SK-N-SH treated with all-trans-retinoic acid at 6 μM for 48 hours (cell line): ENCODE measurements around the gene BCL3.
A peak's percentile ranks its signal among the peaks of the same experiment; 100 is the strongest.

Experiments used
- ATAC-seq: fragments of 200-7000 bp; cut with Tn5 transposase; 3 replicates; pipeline ENCODE4 v1.9.1; 2020; ENCODE audit warnings: mild to moderate bottlenecking, moderate library complexity
- ARNTL ChIP-seq: fragments of 450-650 bp; formaldehyde crosslinking; IDR thresholded peaks from 2 replicates; pipeline ENCODE4 v1.5.0; 2020; ENCODE audit warnings: low read depth, mild to moderate bottlenecking, moderate library complexity, borderline replicate concordance
- CSDC2 ChIP-seq: fragments of 250-450 bp; sonication (Bioruptor Pico); IDR thresholded peaks from 2 replicates; pipeline ENCODE4 v1.5.0; 2020; ENCODE audit warnings: mild to moderate bottlenecking, moderate library complexity
- ESRRG ChIP-seq: fragments of 250-450 bp; sonication (Bioruptor Pico); IDR thresholded peaks from 2 replicates; pipeline ENCODE4 v1.6.1; 2021; ENCODE audit warnings: mild to moderate bottlenecking
- GLIS3 ChIP-seq: fragments of 250-450 bp; sonication (Bioruptor Pico); IDR thresholded peaks from 2 replicates; pipeline ENCODE4 v1.5.0; 2020; ENCODE audit warnings: mild to moderate bottlenecking, moderate library complexity
- ISL1 ChIP-seq: fragments of 250-450 bp; sonication (Bioruptor Pico); IDR thresholded peaks from 2 replicates; pipeline ENCODE4 v2.1.2; 2022; ENCODE audit warnings: mild to moderate bottlenecking, moderate library complexity
- OSR1 ChIP-seq: fragments of 250-450 bp; sonication (Bioruptor Pico); IDR thresholded peaks from 2 replicates; pipeline ENCODE4 v1.8.0; 2022; ENCODE audit warnings: moderate library complexity, mild to moderate bottlenecking, inconsistent platforms
- PPARA ChIP-seq: fragments of 250-450 bp; sonication (Bioruptor Pico); IDR thresholded peaks from 2 replicates; pipeline ENCODE4 v1.5.0; 2020; ENCODE audit warnings: mild to moderate bottlenecking, borderline replicate concordance
- RARB ChIP-seq: fragments of 250-450 bp; sonication (Bioruptor Pico); IDR thresholded peaks from 2 replicates; pipeline ENCODE4 v1.8.0; 2021; ENCODE audit warnings: mild to moderate bottlenecking, moderate library complexity
- SNAI2 ChIP-seq: fragments of 250-450 bp; sonication (Bioruptor Pico); IDR thresholded peaks from 2 replicates; pipeline ENCODE4 v1.5.0; 2020; ENCODE audit warnings: mild to moderate bottlenecking, moderate library complexity
- TCF4 ChIP-seq: fragments of 250-450 bp; sonication (Bioruptor Pico); IDR thresholded peaks from 2 replicates; pipeline ENCODE4 v1.8.0; 2021; ENCODE audit warnings: mild to moderate bottlenecking, moderate library complexity, borderline replicate concordance
- TOX ChIP-seq: fragments of 250-450 bp; sonication (Bioruptor Pico); IDR thresholded peaks from 2 replicates; pipeline ENCODE4 v1.8.0; 2021; ENCODE audit warnings: mild to moderate bottlenecking, moderate library complexity, borderline replicate concordance
- ZC3H10 ChIP-seq: fragments of 250-450 bp; sonication (Bioruptor Pico); IDR thresholded peaks from 2 replicates; pipeline ENCODE4 v1.5.1; 2021; ENCODE audit warnings: mild to moderate bottlenecking, moderate library complexity
- ZFP3 ChIP-seq: fragments of 250-450 bp; sonication (Bioruptor Pico); IDR thresholded peaks from 2 replicates; pipeline ENCODE4 v1.5.0; 2020; ENCODE audit warnings: mild to moderate bottlenecking, moderate library complexity
- ZNF565 ChIP-seq: fragments of 450-650 bp; formaldehyde crosslinking; conservative IDR thresholded peaks from 2 replicates; pipeline ENCODE4 v1.5.0; 2020; ENCODE audit warnings: low read depth, mild to moderate bottlenecking, moderate library complexity
- ZNF70 ChIP-seq: fragments of 450-650 bp; formaldehyde crosslinking; IDR thresholded peaks from 2 replicates; pipeline ENCODE4 v1.5.0; 2020; ENCODE audit warnings: mild to moderate bottlenecking, moderate library complexity
- ZNF8 ChIP-seq: fragments of 450-650 bp; formaldehyde crosslinking; IDR thresholded peaks from 2 replicates; pipeline ENCODE4 v1.5.0; 2020; ENCODE audit warnings: mild to moderate bottlenecking, moderate library complexity
- TF ChIP-seq, protein P1 (sequence below): fragments of 250-450 bp; sonication (Bioruptor Pico); IDR thresholded peaks from 2 replicates; pipeline ENCODE4 v1.5.1; 2020; ENCODE audit warnings: low read depth, mild to moderate bottlenecking, moderate library complexity
- TF ChIP-seq, protein P2 (sequence below): fragments of 250-450 bp; sonication (Bioruptor Pico); IDR thresholded peaks from 2 replicates; pipeline ENCODE4 v1.8.0; 2021; ENCODE audit warnings: low read depth, mild to moderate bottlenecking, moderate library complexity, borderline replicate concordance
- TF ChIP-seq, protein P3 (sequence below): fragments of 250-450 bp; sonication (Bioruptor Pico); IDR thresholded peaks from 2 replicates; pipeline ENCODE4 v1.5.0; 2020; ENCODE audit warnings: mild to moderate bottlenecking, moderate library complexity
- TF ChIP-seq, protein P4 (sequence below): fragments of 250-450 bp; sonication (Bioruptor Pico); IDR thresholded peaks from 2 replicates; pipeline ENCODE4 v1.8.0; 2020; ENCODE audit warnings: mild to moderate bottlenecking, moderate library complexity, borderline replicate concordance

Gene BCL3

DNA sequence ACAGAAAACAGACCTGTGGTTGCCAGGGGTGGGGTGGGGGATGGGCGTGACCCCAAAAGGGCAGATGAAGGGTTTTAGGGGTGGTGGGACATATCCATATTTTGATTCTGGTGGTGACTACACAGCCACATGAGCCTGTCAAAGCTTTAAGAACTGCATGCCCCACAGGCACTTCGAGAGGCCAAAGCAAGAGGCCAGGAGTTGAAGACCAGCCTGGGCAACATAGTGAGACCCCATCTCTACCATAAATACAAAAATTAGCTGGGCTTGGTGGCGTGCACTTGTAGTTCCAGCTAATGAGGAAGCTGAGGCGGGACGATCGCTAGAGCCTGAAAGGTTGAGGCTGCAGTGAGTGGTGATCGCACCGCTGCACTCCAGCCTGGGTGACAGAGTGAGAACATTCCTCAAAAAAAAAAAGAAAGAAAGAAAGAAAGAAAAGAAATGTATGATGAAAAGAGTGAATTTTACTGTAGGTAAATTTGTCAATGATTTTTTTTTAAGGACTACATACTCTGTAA is 18.9 kb upstream of the BCL3 start:
- no peak for TF ChIP-seq ZNF70
- ATAC-seq: no peak

DNA sequence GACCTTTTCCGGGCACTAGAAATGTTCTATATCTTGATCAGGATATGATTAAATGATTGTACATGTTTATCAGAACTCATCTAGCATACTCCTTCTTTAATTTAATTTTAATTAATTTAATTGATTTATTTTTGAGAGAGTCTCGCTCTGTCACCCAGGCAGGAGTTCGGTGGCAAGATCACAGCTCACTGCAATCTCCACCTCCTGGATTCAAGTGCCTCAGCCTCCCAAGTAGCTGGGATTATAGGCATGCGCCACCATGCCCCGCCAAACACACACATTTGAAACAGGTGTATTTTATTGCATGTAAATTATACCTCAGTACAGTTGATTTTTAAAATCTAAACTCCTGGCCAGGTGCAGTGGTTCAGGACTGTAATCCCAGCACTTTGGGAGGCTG is 17.4 kb upstream of the BCL3 start:
- no peak for ATAC-seq
- TF ChIP-seq ZFP3 (CRISPR knock-in tag): peak; percentile 86
- no peak for TF ChIP-seq GLIS3
- TF ChIP-seq, all 23 proteins: peak for 1

DNA sequence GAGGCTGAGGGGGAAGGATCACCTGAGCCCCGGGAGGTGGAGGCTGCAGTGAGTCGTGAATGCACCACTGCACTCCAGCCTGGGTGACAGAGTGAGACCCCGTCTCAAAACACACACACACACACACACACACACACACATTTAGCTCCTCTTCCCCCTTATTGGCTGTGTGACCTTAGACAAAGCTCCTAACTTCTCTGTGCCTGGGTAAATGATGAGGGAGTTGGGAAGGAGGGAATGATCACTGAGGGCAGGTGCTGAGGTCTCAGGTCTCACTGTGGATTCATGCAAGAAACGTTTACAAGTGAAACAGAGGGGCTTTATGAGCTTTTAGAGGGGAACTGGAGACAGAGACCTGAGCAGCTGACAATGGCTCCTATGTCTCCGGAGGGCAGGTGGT is 16.9 kb upstream of the BCL3 start:
- TF ChIP-seq GLIS3 (no peak), SNAI2 (no peak), RARB (CRISPR knock-in tag) (no peak), TOX (no peak), ISL1 (CRISPR knock-in tag) (no peak), ZNF8 (no peak), ARNTL (no peak), ESRRG (no peak), ZNF565 (CRISPR knock-in tag) (no peak), CSDC2 (CRISPR knock-in tag) (no peak), ZC3H10 (CRISPR knock-in tag) (no peak), TCF4 (CRISPR knock-in tag) (no peak)
- TF ChIP-seq, protein P1, sequence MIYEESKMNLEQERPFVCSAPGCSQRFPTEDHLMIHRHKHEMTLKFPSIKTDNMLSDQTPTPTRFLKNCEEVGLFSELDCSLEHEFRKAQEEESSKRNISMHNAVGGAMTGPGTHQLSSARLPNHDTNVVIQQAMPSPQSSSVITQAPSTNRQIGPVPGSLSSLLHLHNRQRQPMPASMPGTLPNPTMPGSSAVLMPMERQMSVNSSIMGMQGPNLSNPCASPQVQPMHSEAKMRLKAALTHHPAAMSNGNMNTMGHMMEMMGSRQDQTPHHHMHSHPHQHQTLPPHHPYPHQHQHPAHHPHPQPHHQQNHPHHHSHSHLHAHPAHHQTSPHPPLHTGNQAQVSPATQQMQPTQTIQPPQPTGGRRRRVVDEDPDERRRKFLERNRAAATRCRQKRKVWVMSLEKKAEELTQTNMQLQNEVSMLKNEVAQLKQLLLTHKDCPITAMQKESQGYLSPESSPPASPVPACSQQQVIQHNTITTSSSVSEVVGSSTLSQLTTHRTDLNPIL (CRISPR knock-in tag): no peak
- TF ChIP-seq, protein P2, sequence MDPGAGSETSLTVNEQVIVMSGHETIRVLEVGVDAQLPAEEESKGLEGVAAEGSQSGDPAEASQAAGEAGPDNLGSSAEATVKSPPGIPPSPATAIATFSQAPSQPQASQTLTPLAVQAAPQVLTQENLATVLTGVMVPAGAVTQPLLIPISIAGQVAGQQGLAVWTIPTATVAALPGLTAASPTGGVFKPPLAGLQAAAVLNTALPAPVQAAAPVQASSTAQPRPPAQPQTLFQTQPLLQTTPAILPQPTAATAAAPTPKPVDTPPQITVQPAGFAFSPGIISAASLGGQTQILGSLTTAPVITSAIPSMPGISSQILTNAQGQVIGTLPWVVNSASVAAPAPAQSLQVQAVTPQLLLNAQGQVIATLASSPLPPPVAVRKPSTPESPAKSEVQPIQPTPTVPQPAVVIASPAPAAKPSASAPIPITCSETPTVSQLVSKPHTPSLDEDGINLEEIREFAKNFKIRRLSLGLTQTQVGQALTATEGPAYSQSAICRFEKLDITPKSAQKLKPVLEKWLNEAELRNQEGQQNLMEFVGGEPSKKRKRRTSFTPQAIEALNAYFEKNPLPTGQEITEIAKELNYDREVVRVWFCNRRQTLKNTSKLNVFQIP: no peak
- TF ChIP-seq, protein P3, sequence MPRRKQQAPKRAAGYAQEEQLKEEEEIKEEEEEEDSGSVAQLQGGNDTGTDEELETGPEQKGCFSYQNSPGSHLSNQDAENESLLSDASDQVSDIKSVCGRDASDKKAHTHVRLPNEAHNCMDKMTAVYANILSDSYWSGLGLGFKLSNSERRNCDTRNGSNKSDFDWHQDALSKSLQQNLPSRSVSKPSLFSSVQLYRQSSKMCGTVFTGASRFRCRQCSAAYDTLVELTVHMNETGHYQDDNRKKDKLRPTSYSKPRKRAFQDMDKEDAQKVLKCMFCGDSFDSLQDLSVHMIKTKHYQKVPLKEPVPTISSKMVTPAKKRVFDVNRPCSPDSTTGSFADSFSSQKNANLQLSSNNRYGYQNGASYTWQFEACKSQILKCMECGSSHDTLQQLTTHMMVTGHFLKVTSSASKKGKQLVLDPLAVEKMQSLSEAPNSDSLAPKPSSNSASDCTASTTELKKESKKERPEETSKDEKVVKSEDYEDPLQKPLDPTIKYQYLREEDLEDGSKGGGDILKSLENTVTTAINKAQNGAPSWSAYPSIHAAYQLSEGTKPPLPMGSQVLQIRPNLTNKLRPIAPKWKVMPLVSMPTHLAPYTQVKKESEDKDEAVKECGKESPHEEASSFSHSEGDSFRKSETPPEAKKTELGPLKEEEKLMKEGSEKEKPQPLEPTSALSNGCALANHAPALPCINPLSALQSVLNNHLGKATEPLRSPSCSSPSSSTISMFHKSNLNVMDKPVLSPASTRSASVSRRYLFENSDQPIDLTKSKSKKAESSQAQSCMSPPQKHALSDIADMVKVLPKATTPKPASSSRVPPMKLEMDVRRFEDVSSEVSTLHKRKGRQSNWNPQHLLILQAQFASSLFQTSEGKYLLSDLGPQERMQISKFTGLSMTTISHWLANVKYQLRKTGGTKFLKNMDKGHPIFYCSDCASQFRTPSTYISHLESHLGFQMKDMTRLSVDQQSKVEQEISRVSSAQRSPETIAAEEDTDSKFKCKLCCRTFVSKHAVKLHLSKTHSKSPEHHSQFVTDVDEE: no peak
- TF ChIP-seq, protein P4, sequence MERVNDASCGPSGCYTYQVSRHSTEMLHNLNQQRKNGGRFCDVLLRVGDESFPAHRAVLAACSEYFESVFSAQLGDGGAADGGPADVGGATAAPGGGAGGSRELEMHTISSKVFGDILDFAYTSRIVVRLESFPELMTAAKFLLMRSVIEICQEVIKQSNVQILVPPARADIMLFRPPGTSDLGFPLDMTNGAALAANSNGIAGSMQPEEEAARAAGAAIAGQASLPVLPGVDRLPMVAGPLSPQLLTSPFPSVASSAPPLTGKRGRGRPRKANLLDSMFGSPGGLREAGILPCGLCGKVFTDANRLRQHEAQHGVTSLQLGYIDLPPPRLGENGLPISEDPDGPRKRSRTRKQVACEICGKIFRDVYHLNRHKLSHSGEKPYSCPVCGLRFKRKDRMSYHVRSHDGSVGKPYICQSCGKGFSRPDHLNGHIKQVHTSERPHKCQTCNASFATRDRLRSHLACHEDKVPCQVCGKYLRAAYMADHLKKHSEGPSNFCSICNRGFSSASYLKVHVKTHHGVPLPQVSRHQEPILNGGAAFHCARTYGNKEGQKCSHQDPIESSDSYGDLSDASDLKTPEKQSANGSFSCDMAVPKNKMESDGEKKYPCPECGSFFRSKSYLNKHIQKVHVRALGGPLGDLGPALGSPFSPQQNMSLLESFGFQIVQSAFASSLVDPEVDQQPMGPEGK: no peak
- TF ChIP-seq, all 23 proteins: peak for 0
- ATAC-seq: no peak

DNA sequence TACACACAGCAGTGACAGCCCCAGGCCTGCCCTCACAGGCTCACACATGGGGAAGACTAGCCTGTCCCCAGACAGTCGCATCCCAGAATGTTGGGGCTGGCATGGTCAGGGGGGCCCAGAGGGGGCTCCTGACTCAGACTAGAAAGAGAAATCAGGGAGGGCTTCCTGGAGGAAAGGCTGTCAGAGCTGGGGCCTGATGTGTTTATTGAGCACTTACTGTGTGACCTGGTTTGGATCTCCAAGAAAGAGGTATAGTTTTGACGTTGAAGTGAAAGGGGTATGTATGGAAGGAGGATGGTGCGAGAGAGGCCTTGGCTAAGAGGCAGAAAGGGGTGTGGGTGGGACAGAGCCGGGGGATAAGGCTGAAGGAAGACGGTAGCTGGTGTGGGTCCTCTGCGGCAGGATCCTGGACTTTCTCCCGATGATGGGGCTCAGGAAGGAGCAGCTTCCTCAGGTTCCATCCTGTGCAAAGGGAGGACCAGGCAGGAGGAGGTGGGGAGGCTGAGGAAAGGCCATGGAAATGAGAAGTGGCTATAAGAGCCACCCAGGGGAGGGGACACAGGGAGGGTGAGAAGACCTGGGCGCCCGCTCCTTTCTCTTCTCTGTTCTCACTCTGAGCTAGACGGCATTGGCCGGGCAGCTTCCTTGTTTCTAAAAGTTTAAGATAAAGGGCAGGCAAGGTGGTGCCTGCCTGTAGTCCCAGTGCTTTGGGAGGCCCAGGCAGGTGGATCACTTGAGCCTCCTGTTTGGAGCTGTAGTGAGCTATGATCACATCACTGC is 16.1 kb upstream of the BCL3 start:
- no peak for TF ChIP-seq TCF4 (CRISPR knock-in tag)
- no peak for TF ChIP-seq OSR1 (CRISPR knock-in tag)
- TF ChIP-seq, protein P2: no peak
- no peak for TF ChIP-seq ZC3H10 (CRISPR knock-in tag)
- no peak for TF ChIP-seq RARB (CRISPR knock-in tag)
- no peak for TF ChIP-seq ZFP3 (CRISPR knock-in tag)
- no peak for TF ChIP-seq GLIS3
- TF ChIP-seq PPARA: no peak
- TF ChIP-seq ISL1 (CRISPR knock-in tag): no peak
- no peak for TF ChIP-seq ZNF8
- TF ChIP-seq CSDC2 (CRISPR knock-in tag): no peak
- TF ChIP-seq, protein P3: no peak
- TF ChIP-seq, protein P1 (CRISPR knock-in tag): no peak
- TF ChIP-seq ZNF565 (CRISPR knock-in tag): no peak
- no peak for ATAC-seq
